Memory B cell (primary cell): ENCODE measurements around the gene SLC44A1.

Experiments
- ATAC-seq: fragments of 150-1000 bp; cut with Tn5 transposase; 2 replicates; pipeline ENCODE4 v1.10.0; 2021; ENCODE audit warnings: low read depth, mild to moderate bottlenecking, moderate library complexity
- DNase-seq, 2 donors: peaks; one replicate each; pipeline ENCODE4 v3.0.0; 2022; ENCODE audit warnings: low spot score in 2 of 2
- H3K27ac Mint-ChIP-seq: one replicate; pipeline ENCODE4 v1.8.0; 2022; ENCODE audit warnings: mild to moderate bottlenecking, moderate library complexity, mixed read lengths
- H3K27me3 Mint-ChIP-seq: one replicate; pipeline ENCODE4 v1.8.0; 2022; ENCODE audit warnings: mixed read lengths
- H3K36me3 Mint-ChIP-seq: one replicate; pipeline ENCODE4 v1.8.0; 2022; ENCODE audit warnings: mild to moderate bottlenecking, mixed read lengths
- H3K4me1 Mint-ChIP-seq: one replicate; pipeline ENCODE4 v1.8.0; 2022; ENCODE audit warnings: mixed read lengths
- H3K4me3 Mint-ChIP-seq: one replicate; pipeline ENCODE4 v1.8.0; 2022; ENCODE audit warnings: mild to moderate bottlenecking, moderate library complexity, mixed read lengths
- H3K9me3 Mint-ChIP-seq: one replicate; pipeline ENCODE4 v1.8.0; 2022; ENCODE audit warnings: mixed read lengths

SLC44A1 gene

DNA sequence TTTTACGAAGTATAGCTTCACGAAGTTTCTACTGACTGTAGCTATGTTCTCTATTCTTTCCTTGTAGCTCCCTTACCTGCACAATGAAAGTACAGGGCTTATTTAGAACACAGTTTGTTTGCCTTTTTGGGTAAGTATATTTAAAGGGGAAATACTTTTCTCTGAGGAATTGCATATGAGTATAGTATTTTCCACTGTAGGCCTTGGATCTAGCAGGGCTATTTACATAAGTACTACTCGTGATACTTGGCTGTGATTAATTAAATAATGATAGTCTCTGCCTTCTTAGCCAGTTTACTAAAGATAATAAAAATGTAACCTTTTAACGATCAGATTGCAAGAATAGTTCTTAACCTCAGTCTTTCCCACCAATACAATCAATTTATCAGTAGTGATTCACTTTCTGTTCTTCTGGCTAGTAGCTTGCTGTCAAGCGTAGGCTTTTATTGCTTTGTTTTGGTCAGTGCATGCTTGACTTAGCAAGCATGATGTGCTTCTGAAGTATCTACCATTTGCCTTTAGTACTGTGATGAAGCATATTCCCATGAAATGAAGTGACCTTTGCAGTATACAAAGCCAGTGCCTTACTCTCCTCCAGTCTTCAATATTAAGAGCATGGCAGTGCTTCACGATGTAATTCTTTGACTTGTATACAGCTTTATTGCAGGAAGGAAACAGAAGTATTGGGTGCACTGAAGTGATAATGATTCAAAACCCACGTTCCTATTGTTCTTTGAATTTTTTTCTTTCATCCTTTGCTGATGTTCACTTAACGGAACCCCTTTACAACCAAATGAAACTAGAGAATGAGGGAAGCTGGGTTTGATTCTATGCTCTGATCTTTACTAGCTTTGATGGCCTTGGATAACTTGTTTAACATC is 64.2 kb downstream of the SLC44A1 start:
- peaks cover 20% of the 10 kb centered on the region for H3K36me3 Mint-ChIP-seq
- no peaks in the 10 kb centered on the region for H3K9me3 Mint-ChIP-seq
- H3K4me3 Mint-ChIP-seq = no peak overlapping the region
- no peaks in the 10 kb centered on the region for H3K27me3 Mint-ChIP-seq
- peaks cover 12% of the 10 kb centered on the region for H3K4me1 Mint-ChIP-seq
- H3K27ac Mint-ChIP-seq = no peak overlapping the region
- DNase-seq (no peak), ATAC-seq (no peak)

DNA sequence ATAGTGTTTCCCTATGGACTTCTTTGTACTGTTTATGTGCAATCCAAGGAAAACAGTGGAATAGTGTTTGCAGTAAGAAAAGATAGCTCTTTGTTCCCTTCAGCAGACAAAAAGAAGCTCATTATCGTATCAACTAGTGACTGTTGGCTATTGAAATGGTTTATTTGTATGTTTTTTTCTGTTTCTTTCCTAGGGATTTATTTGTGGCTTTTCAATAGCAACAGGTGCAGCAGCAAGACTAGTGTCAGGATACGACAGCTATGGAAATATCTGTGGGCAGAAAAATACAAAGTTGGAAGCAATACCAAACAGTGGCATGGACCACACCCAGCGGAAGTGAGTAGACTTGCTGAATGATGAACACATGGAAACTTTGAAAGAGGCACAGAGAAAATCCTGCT is 65.1 kb downstream of the SLC44A1 start:
- Mint-ChIP-seq H3K4me3 (no peak overlapping the region), H3K27ac (no peak overlapping the region), H3K4me1 (peaks cover 12% of the 10 kb centered on the region), H3K9me3 (no peaks in the 10 kb centered on the region), H3K27me3 (no peaks in the 10 kb centered on the region), H3K36me3 (peaks cover 22% of the 10 kb centered on the region)
- ATAC-seq (no peak), DNase-seq (no peak)

DNA sequence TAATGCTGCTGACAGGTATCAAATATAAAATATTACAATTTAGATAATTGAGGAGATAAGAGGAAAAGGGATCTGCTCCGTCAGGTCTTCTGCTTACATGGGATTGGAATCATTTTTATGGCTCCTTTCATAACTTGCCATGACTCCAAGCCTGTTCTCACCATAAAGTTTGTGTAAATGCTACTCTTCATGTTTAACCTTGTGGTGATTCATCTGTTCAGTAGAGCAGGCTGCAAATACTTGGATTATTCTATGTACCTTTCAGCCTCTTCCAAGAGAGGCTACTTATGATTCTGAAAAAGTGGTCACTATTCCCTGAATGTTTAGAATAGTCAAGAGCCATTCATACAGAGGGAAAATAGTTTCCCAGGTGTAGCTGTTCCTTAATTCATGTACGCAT is 66.9 kb downstream of the SLC44A1 start:
- Mint-ChIP-seq H3K4me1 (peaks cover 8% of the 10 kb centered on the region), H3K4me3 (no peak overlapping the region), H3K36me3 (peaks cover 17% of the 10 kb centered on the region), H3K9me3 (no peaks in the 10 kb centered on the region), H3K27me3 (no peaks in the 10 kb centered on the region), H3K27ac (no peak overlapping the region)
- ATAC-seq (no peak), DNase-seq (no peak)

DNA sequence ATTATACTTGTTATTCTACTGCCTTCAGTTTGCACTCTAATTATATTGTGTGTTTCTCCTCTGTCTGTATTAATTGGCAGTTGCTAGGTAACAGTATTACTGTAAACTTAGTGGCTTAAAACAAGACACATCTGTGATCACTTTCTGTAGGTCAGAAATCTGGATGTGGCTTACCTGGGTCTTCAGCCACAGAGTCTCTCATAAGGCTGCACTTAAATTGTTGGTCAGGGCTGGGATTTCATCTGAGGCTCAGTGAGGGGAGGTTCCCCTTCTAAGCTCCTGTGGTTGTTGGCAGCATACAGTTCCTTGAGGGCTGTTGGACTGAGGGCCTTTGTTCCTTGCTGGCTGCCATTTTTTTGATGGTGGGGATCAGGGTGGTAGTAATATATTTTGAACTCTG is 68.8 kb downstream of the SLC44A1 start:
- no peaks in the 10 kb centered on the region for H3K27me3 Mint-ChIP-seq
- H3K9me3 Mint-ChIP-seq = no peaks in the 10 kb centered on the region
- H3K4me1 Mint-ChIP-seq = peaks cover 4% of the 10 kb centered on the region
- H3K36me3 Mint-ChIP-seq = peaks cover 19% of the 10 kb centered on the region
- no peak overlapping the region for H3K4me3 Mint-ChIP-seq
- ATAC-seq (no peak), DNase-seq (no peak)
- no peak overlapping the region for H3K27ac Mint-ChIP-seq

DNA sequence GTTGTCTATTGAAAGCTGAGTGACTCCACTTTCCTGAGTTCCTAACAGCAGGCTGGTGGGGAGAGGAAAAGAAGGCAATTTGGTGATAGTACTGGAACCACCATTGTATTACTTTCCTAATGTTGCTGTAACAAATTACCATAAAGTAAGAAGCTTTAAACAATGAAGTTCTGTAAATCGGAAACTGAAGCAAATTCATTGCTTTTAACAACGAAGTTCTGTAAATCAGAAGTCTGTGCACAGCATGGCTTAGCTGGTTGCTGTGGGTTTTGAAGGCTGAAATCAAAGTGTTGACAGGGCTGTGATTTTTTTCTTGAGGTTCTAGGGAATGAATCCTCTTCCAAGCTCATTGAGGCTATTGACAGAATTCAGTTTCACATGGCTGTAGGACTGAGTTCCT is 72.3 kb downstream of the SLC44A1 start:
- no peaks in the 10 kb centered on the region for H3K9me3 Mint-ChIP-seq
- no peaks in the 10 kb centered on the region for H3K27me3 Mint-ChIP-seq
- peaks cover 20% of the 10 kb centered on the region for H3K36me3 Mint-ChIP-seq
- H3K4me1 Mint-ChIP-seq = peaks cover 5% of the 10 kb centered on the region
- ATAC-seq (no peak), DNase-seq (no peak)
- no peak overlapping the region for H3K4me3 Mint-ChIP-seq
- H3K27ac Mint-ChIP-seq = no peak overlapping the region

DNA sequence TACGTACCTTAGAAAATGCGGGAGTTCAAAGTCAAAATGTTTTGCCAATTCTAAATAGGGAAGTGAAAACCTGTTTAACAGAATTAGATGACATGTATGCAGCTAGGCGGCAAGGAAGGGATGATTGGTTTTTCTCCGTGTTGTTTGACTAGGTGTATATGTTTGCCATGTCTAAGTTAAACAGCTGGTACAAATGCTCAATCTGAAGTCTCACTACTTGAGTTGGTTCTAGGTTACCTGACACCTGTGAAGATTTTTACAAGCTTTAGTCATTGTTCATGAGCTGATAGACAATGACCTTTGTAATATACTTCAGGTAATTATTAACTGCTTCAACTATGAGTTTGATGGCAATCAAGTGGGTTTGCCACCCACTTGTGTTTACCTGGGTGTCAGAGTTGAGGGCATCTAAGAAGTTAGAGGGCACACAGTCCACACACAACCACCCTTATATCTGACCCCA is 74.3 kb downstream of the SLC44A1 start:
- peak overlapping the region; percentile 20 for H3K27ac Mint-ChIP-seq
- DNase-seq (peak in 1 of 2 donors; percentile 7), ATAC-seq (peak; percentile 73)
- peak overlapping the region; percentile 12 for H3K4me3 Mint-ChIP-seq
- no peaks in the 10 kb centered on the region for H3K9me3 Mint-ChIP-seq
- peaks cover 5% of the 10 kb centered on the region for H3K4me1 Mint-ChIP-seq
- H3K27me3 Mint-ChIP-seq = no peaks in the 10 kb centered on the region
- peaks cover 11% of the 10 kb centered on the region for H3K36me3 Mint-ChIP-seq

DNA sequence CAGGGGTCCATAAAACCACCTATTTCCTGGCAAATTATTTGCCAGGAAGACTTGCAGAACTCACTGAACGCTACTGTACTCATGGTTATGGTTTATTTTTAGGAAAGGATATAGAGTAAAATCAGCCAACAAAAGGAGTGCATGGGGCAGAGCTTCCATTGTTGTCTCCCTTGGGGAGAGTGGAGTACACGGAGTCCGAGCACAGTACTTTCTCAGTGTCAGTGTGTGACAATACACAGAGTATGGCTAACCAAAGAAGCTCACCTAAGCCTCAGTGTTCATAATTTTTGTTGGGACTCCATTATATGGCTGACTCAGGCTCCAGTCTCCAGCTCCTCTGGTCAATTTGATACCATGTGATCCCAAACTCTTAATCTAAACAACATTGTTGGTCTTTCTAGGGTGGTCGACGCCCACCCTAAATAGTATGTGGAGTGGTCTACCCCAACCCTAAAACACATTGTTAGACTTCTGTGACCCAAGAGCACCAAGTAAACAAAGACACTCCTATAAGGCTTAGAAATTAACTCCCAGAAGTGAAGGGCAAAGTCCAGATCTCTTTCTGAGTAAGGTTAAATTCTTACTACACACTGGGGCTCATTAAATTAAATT is 74.9 kb downstream of the SLC44A1 start:
- DNase-seq = no peak
- Mint-ChIP-seq H3K36me3 (peaks cover 10% of the 10 kb centered on the region), H3K27ac (no peak overlapping the region), H3K27me3 (no peaks in the 10 kb centered on the region), H3K4me3 (no peak overlapping the region), H3K9me3 (no peaks in the 10 kb centered on the region), H3K4me1 (peaks cover 5% of the 10 kb centered on the region)
- no peak for ATAC-seq

DNA sequence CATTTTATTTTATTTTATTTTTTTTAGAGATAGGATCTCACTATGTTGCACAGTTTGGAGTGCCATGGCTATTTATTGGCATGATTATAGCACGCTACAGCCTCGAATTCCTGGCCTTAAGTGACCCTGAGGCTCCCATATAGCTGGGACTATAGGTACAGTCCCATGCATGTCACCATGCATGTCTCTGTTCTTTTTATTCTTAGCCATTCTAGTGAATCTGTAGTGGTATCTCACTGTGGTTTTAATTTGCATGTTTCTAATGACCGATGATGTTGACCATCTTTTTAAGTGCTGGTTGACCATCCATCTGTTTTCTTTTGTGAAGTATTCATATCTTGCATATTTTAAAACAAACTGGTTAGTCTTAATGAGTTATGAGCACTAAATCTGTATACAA is 76.1 kb downstream of the SLC44A1 start:
- ATAC-seq = no peak

DNA sequence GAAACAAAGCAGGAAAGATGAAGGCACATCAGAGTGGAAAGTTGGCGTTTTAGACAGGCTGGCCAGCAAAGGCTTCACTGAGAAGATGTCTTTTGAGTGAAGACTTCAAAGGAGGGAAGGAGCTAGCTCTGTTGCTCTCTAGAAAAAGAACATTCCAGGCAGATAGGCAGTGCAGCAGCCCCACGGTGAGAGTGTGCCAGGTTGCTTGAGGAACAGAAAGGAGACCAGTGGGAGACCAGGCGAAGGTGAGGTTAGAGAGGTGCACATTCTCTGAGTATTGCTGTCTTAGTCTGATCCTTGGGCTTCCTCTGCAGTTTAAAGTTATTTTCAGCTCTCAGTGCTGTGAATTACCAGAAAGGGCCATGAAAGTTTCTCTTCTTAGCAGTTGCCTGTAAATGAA is 83.8 kb downstream of the SLC44A1 start:
- no peaks in the 10 kb centered on the region for H3K27me3 Mint-ChIP-seq
- H3K36me3 Mint-ChIP-seq = peaks cover 5% of the 10 kb centered on the region
- H3K9me3 Mint-ChIP-seq = no peaks in the 10 kb centered on the region
- ATAC-seq (no peak), DNase-seq (no peak)
- no peak overlapping the region for H3K4me3 Mint-ChIP-seq
- H3K27ac Mint-ChIP-seq = no peak overlapping the region
- peaks cover 12% of the 10 kb centered on the region for H3K4me1 Mint-ChIP-seq

More for the DNA sequence above, 76.1 kb downstream of the SLC44A1 start:
- Mint-ChIP-seq H3K4me3 (no peak overlapping the region), H3K27ac (no peak overlapping the region), H3K27me3 (no peaks in the 10 kb centered on the region), H3K9me3 (no peaks in the 10 kb centered on the region), H3K4me1 (peaks cover 5% of the 10 kb centered on the region), H3K36me3 (peaks cover 12% of the 10 kb centered on the region)
- no peak for DNase-seq

DNA sequence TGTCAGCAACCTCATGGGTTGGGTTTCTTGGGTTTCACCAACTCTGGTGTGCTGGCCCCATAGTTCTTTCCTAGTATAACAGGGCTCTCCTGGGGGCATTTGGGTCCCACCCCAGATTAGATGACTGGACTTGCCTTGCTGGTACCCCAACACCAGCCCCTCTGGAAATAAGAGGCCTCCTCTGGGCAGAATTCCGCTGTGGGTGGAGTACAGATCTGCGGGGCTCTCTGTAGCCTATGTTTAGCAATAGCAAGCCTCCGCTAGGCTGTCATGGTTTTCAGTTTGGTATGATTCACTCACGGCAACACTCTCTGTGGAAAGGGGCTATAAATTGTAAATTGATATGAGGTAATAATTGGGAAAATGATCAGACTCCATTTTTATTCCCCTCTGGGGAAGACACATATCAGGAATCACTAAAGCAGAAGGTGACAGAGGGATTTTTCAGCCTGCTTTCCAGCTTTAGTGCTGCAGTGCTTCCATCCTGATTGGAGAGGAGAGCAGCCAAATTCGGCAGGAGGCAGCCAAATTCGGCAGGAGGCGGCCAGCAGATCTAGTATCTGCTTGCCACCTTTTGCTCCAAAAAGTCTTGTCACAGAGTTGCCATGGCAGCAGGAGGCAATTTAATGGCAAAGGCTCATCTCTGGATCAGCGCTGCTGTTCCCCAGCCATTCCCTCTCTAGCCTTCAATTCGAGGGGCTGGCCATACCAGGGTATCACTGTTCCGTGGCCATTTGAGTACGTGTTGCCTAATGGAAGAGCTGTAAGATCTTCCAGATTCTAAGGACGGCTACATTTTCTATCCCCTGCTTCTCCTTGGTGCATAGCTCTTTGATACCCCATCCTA is 84.6 kb downstream of the SLC44A1 start:
- Mint-ChIP-seq H3K36me3 (peaks cover 2% of the 10 kb centered on the region), H3K27me3 (no peaks in the 10 kb centered on the region), H3K4me3 (no peak overlapping the region), H3K4me1 (peaks cover 14% of the 10 kb centered on the region), H3K27ac (no peak overlapping the region), H3K9me3 (no peaks in the 10 kb centered on the region)
- no peak for DNase-seq
- ATAC-seq = no peak

DNA sequence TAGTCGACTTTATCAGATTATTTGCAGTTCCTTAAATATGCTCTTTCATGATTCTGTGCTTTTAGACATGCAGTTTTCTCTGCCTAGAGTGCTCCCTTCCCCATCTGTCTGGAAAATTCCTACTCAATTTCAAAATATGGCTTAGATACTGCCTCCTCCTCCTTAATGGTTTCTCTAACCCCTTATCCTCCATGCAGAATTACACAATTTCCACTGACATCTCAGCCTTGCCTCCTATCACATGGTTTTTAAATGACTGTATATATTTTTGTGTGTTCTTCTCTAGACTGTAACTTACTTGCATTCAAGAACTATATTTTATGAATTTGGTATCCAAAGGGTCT is 85.2 kb downstream of the SLC44A1 start:
- peaks cover 14% of the 10 kb centered on the region for H3K4me1 Mint-ChIP-seq
- DNase-seq (no peak), ATAC-seq (no peak)
- H3K27me3 Mint-ChIP-seq = no peaks in the 10 kb centered on the region
- H3K9me3 Mint-ChIP-seq = no peaks in the 10 kb centered on the region
- no peak overlapping the region for H3K4me3 Mint-ChIP-seq
- H3K36me3 Mint-ChIP-seq = peaks cover 2% of the 10 kb centered on the region
- no peak overlapping the region for H3K27ac Mint-ChIP-seq

DNA sequence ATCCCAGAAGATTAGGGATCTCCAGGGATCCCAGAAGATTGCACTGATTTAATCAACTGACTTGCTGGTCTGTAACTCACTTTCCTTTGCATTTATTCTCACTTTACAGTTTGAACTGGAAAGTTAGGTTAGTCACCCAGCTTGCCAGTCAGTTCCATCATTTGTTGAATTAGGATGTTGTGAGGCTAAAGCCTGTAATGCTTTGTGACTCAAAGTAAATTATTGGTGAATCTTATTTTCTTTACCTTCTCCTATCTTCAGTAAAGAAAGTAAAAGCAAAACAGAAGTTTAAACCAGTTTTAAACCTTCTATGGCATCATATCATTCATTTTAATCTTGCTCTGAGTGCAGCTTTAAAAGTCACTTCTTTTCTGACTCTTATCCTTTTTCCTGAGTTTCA is 85.8 kb downstream of the SLC44A1 start:
- DNase-seq (no peak), ATAC-seq (no peak)
- Mint-ChIP-seq H3K4me3 (no peak overlapping the region), H3K27ac (no peak overlapping the region), H3K27me3 (no peaks in the 10 kb centered on the region), H3K9me3 (no peaks in the 10 kb centered on the region), H3K4me1 (peaks cover 14% of the 10 kb centered on the region), H3K36me3 (no peaks in the 10 kb centered on the region)

DNA sequence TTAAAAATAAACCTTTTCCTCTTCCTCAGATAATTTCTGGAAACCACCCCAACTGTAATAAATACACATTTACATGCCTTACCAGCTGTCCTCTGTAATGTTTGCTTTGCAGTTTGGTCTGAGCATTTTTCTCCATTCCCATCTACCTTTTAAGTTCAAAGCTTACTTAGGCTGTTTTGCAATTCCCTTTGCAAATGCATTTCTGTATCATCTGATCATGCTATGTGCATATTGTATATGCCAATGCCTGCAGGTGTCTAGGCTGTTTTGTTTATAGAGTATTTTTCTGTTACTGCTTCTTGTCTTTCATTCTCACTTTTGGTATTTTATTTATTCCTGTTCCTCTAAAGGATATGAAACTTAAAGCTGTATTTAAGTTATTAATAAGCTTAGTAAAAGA is 86.3 kb downstream of the SLC44A1 start:
- peaks cover 14% of the 10 kb centered on the region for H3K4me1 Mint-ChIP-seq
- DNase-seq (no peak), ATAC-seq (no peak)
- H3K27me3 Mint-ChIP-seq = no peaks in the 10 kb centered on the region
- H3K9me3 Mint-ChIP-seq = no peaks in the 10 kb centered on the region
- H3K36me3 Mint-ChIP-seq = peaks cover 1% of the 10 kb centered on the region
- H3K4me3 Mint-ChIP-seq = no peak overlapping the region
- no peak overlapping the region for H3K27ac Mint-ChIP-seq

DNA sequence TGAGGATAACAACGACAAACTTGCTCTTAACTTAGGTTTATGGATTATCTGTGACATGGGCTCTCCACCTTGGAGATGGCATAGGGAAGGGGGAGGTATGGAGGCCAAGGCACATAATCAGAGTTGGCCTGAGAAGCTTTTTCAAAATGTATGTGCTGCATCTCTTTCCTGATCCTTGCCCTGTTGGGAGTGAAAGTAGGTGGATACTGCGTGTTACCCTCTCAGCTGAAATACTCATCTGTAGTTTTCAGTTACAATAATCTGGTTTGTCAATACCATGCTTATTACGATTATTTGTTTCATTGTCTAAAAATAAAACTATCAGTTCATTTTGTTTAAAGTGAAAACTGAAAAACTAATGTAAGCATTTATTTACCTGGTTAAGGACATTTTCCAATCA is 86.7 kb downstream of the SLC44A1 start:
- Mint-ChIP-seq H3K36me3 (peaks cover 1% of the 10 kb centered on the region), H3K27me3 (no peaks in the 10 kb centered on the region), H3K9me3 (no peaks in the 10 kb centered on the region), H3K4me3 (no peak overlapping the region), H3K27ac (no peak overlapping the region), H3K4me1 (peaks cover 14% of the 10 kb centered on the region)
- DNase-seq = no peak
- no peak for ATAC-seq
